Caco-2 (cell line): ENCODE data around the gene TRIM46. TPM values are rescaled to one million over a fixed set of nuclear protein-coding genes. Genes with fewer than 3 reads are reported as not detected.
"Not testable (repeated sequence)": the region's sequence is repeated elsewhere in the genome, so short reads cannot be mapped to it uniquely, and the experiment has no call there.

ENCODE experiments used
- BruUV-seq: library from RNA; stranded (reverse); fragments of 400-500 nt; replicated peaks from 2 replicates; lab custom pipeline; 2021; lab: Mats Ljungman, UMichigan
- CTCF ChIA-PET: fragments of 300-600 bp; sonication (Branson Sonifier 250); formaldehyde crosslinking; loops from one replicate; lab custom pipeline; 2022; ENCODE audit warnings: antibody characterized with exemption; lab: Charles Lee
- POLR2A ChIA-PET: fragments of 300-600 bp; sonication (Branson Sonifier 250); formaldehyde crosslinking; loops from one replicate; lab custom pipeline; 2022; ENCODE audit warnings: antibody characterized with exemption; lab: Charles Lee
- DNase-seq, 2 experiments: peaks; one replicate each; pipeline versions ENCODE4 v3.0.0 to v3.0.0-alpha.2; 2020 to 2022
- H3K27me3 ChIP-seq: replicated peaks from 2 replicates; pipeline ENCODE4 v1.6.0; 2011; ENCODE audit warnings: low read length; ENCODE audit not compliant: control insufficient read depth, insufficient read depth
- H3K36me3 ChIP-seq: 2 replicates; pipeline ENCODE4 v1.5.1; 2011; ENCODE audit warnings: low read length; ENCODE audit not compliant: control insufficient read depth, insufficient read depth
- H3K4me1 ChIP-seq: fragments of 250-450 bp; sonication (Bioruptor Pico); 2 replicates; pipeline ENCODE4 v1.5.1; 2020; ENCODE audit warnings: mild to moderate bottlenecking
- H3K4me3 ChIP-seq: 2 replicates; pipeline ENCODE4 v1.5.1; 2011; ENCODE audit warnings: low read depth, mild to moderate bottlenecking, control low read depth, low read length
- H3K9me3 ChIP-seq: fragments of 250-450 bp; sonication (Bioruptor Pico); 2 replicates; pipeline ENCODE4 v1.5.1; 2020; ENCODE audit warnings: mild to moderate bottlenecking, moderate library complexity
- H3K27ac Mint-ChIP-seq: one replicate; pipeline ENCODE4 v1.8.0; 2022; ENCODE audit warnings: mixed read lengths; ENCODE audit not compliant: unreplicated experiment
- H3K27me3 Mint-ChIP-seq: one replicate; pipeline ENCODE4 v1.8.0; 2022; ENCODE audit warnings: mixed read lengths; ENCODE audit not compliant: insufficient read depth, unreplicated experiment
- H3K36me3 Mint-ChIP-seq: one replicate; pipeline ENCODE4 v1.8.0; 2022; ENCODE audit warnings: mild to moderate bottlenecking, mixed read lengths; ENCODE audit not compliant: insufficient read depth, unreplicated experiment
- H3K4me1 Mint-ChIP-seq: one replicate; pipeline ENCODE4 v1.8.0; 2022; ENCODE audit warnings: low read depth, mixed read lengths; ENCODE audit not compliant: unreplicated experiment
- H3K4me3 Mint-ChIP-seq: one replicate; pipeline ENCODE4 v1.8.0; 2022; ENCODE audit warnings: mild to moderate bottlenecking, moderate library complexity, mixed read lengths; ENCODE audit not compliant: unreplicated experiment
- H3K9me3 Mint-ChIP-seq: one replicate; pipeline ENCODE4 v1.8.0; 2022; ENCODE audit warnings: mixed read lengths; ENCODE audit not compliant: unreplicated experiment
- intact Hi-C: fragments of 100-400 bp; cut with micrococcal nuclease; formaldehyde crosslinking; loops from one replicate; pipeline ENCODE4 v1.10.0; 2022; ENCODE audit not compliant: unreplicated experiment
- total RNA-seq: library from RNA; stranded (reverse); gene quantifications from 2 replicates; pipeline ENCODE4 v1.2.3, GENCODE V29; 2022

TRIM46 gene
- total RNA-seq, 1 experiment from 2014 or later = 0.11 TPM

DNA sequence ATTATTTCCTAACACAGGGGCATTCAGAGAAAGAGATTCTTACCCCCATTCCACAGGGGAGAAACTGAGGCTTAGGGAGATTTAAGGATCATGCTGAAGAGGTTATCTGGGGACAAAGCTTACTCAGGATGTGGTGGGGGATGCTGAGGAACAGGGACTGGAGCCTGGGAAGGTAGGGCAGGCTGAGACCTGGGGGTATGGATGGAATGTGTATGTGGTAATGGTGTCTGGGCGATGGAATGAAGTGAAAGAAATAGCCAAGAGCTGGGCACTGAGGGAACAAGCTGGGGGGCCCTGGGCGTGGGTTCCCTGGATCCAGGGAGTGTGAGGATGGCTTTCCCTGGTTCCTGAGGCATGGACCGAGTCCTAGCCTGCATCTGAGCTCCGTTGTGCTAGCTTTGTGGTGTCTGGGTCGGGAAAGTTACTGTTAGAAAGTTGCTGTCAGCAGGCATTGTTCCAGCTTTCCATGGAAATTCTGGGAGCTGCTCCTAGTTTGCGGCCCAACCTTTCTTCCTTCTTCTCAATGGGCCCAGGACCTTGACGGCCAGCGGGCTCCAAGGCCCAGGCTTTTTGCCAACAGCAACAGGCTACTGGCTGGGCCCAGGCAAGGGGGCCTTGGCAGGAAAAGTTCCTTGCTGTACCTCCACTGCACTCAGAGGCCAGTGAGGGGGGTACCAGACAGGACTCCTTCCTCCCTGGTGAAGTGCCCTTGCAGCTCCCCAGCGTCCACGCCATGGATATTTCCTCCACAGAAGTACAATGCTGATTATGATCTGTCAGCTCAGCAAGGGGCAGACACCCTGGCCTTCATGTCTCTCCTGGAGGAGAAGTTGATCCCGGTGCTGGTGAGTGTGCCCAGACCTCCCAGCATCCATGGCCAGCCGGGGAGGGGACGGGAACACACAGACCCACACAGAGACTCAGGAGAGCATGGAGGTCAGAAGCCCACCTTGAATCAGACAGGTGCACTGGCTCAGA lies 58.6 kb downstream of the TRIM46 start:
- H3K4me1 ChIP-seq, CTCF ChIA-PET, BruUV-seq, DNase-seq, H3K36me3 ChIP-seq, H3K27me3 ChIP-seq, H3K4me3 Mint-ChIP-seq, H3K36me3 Mint-ChIP-seq, H3K4me1 Mint-ChIP-seq, H3K9me3 ChIP-seq, H3K27ac Mint-ChIP-seq, H3K27me3 Mint-ChIP-seq, H3K9me3 Mint-ChIP-seq, intact Hi-C loops, H3K4me3 ChIP-seq, POLR2A ChIA-PET: not testable (repeated sequence)

DNA sequence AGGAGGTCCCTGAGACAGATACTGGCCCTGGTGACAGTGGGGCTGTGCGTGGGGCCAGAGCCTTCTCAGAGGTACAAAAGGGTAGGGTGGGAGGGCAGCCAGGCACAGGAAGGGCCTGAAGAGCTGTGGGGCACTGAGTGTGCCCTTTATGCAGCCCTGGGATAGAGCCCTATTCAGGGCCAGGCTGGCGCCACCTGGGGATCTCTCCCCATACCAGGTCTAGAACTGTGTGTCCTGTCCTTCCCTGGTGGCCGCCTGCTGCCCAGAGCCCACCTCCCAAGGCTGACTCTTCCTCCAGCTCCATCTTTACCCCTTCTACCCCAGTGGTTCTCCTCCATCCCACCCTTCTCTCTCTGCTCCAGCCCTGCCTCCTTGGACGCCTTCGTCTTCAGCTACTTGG lies 59.9 kb downstream of the TRIM46 start:
- CTCF ChIA-PET, DNase-seq, H3K9me3 ChIP-seq, H3K9me3 Mint-ChIP-seq, H3K4me1 ChIP-seq, H3K4me3 Mint-ChIP-seq, BruUV-seq, H3K27ac Mint-ChIP-seq, H3K27me3 ChIP-seq, intact Hi-C loops, H3K36me3 Mint-ChIP-seq, H3K4me1 Mint-ChIP-seq, H3K36me3 ChIP-seq, H3K4me3 ChIP-seq, H3K27me3 Mint-ChIP-seq, POLR2A ChIA-PET: not testable (repeated sequence)

Other genes with a start within 250 kb of the TRIM46 start
- 25.1 and 25.2 TPM in 2 replicates for gene PMVK, start 237.1 kb upstream of the TRIM46 start, total RNA-seq
- 24.0 and 24.6 TPM in 2 replicates for gene PBXIP1, start 217.8 kb upstream of the TRIM46 start, total RNA-seq
- gene PYGO2, start 212.1 kb upstream of the TRIM46 start, total RNA-seq = 34.1 and 34.9 TPM in 2 replicates
- gene SHC1, start 203.1 kb upstream of the TRIM46 start, total RNA-seq = 58.0 and 59.6 TPM in 2 replicates
- gene CKS1B, start 199.2 kb upstream of the TRIM46 start, total RNA-seq = 243 and 259 TPM in 2 replicates
- gene FLAD1, start 190.5 kb upstream of the TRIM46 start, total RNA-seq = 51.3 and 61.5 TPM in 2 replicates
- gene LENEP, start 180.3 kb upstream of the TRIM46 start, total RNA-seq = 0.50 and 0.53 TPM in 2 replicates
- gene ZBTB7B, start 171.0 kb upstream of the TRIM46 start, total RNA-seq = 42.9 and 46.8 TPM in 2 replicates
- 0.26 and 0.61 TPM in 2 replicates for gene DCST2, start 140.1 kb upstream of the TRIM46 start, total RNA-seq
- 0.32 TPM in 1 of 2 replicates, not detected in the other for gene DCST1, start 140.0 kb upstream of the TRIM46 start, total RNA-seq
- gene ADAM15, start 122.5 kb upstream of the TRIM46 start, total RNA-seq = 44.0 and 48.2 TPM in 2 replicates
- gene EFNA4, start 110.1 kb upstream of the TRIM46 start, total RNA-seq = 13.8 and 16.0 TPM in 2 replicates
- gene EFNA3, start 95.0 kb upstream of the TRIM46 start, total RNA-seq = 3.4 and 3.5 TPM in 2 replicates
- gene EFNA1, start 46.0 kb upstream of the TRIM46 start, total RNA-seq = 42.5 and 47.9 TPM in 2 replicates
- 38.4 and 43.6 TPM in 2 replicates for gene SLC50A1, start 38.0 kb upstream of the TRIM46 start, total RNA-seq
- 27.8 and 30.7 TPM in 2 replicates for gene DPM3, start 33.3 kb upstream of the TRIM46 start, total RNA-seq
- 215 and 219 TPM in 2 replicates for gene KRTCAP2, start 545 bp upstream of the TRIM46 start, total RNA-seq
- gene THBS3, start 34.0 kb downstream of the TRIM46 start, total RNA-seq = 6.2 and 7.4 TPM in 2 replicates
- 64.9 and 65.3 TPM in 2 replicates for gene MTX1, start 34.8 kb downstream of the TRIM46 start, total RNA-seq
- gene ENTREP3, start 81.6 kb downstream of the TRIM46 start, total RNA-seq = 33.1 and 36.6 TPM in 2 replicates
- 53.4 and 55.9 TPM in 2 replicates for gene SCAMP3, start 88.5 kb downstream of the TRIM46 start, total RNA-seq
- gene CLK2, start 99.7 kb downstream of the TRIM46 start, total RNA-seq = 56.8 and 57.5 TPM in 2 replicates
- 8.0 and 8.8 TPM in 2 replicates for gene HCN3, start 103.6 kb downstream of the TRIM46 start, total RNA-seq
- gene PKLR, start 127.6 kb downstream of the TRIM46 start, total RNA-seq = not detected in 2 replicates
- 228 and 235 TPM in 2 replicates for gene FDPS, start 135.0 kb downstream of the TRIM46 start, total RNA-seq
- gene RUSC1, start 147.0 kb downstream of the TRIM46 start, total RNA-seq = 44.1 and 44.4 TPM in 2 replicates